Measurements from ENCODE around the gene CELF2.

The CELF2 gene

DNA sequence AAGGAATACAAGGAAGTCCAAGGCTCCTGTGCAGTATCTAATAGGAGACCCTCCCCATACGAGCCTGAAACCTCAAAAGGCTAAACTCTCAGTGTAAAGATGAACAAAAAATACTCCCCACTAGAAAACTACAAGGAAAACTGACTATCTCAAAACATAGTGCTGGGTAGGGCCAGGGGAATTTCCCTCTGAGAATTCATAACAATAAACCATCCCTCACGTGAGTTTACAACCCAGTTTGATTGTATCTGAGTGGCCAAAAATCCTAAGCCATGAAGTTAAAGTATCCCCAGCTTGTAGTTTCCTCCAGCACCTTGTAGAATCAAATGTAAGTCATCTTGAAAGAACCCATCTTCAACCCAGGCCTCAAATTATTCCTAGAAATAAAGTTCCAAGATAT, 293.4 kb downstream of the CELF2 start:
- Histone ChIP-seq H3K9me3 (ENCODE audit: control insufficient read depth, insufficient read depth, low read depth, low read length) (no peaks in the 10 kb centered on the region), H3K4me1 (ENCODE audit: control insufficient read depth, insufficient read depth, low read length) (no peaks in the 10 kb centered on the region), H3K36me3 (ENCODE audit: control insufficient read depth in 2 of 2, insufficient read depth in 1 of 2, low read length in 2 of 2) (peaks cover 0 to 22% of the 10 kb centered on the region in 2 experiments; a peak in 1 of 3 replicates), H3K27ac (ENCODE audit: extremely low read depth, low read depth, low read length) (no peak overlapping the region), H3K4me3 (ENCODE audit: low read depth, low read length) (no peak overlapping the region)
- CTCF ChIA-PET = interaction anchor here (0.6 kb wide), 1 partner anchor 1994 kb away, joined by 3 read pairs; no protein-coding TSS in a partner anchor
- TF ChIP-seq ZNF433 (tag by site-specific recombination; IDR thresholded peaks at IDR 0.05; ENCODE audit: low read depth) (no peak), ZNF335 (tag by site-specific recombination; conservative IDR thresholded peaks at IDR 0.05) (no peak), ZIC2 (tag by site-specific recombination; IDR thresholded peaks at IDR 0.05) (no peak), ZNF211 (tag by site-specific recombination; IDR thresholded peaks at IDR 0.05; ENCODE audit: low read depth) (no peak), ZNF549 (tag by site-specific recombination; IDR thresholded peaks at IDR 0.05) (no peak)
- TF ChIP-seq, protein P1, sequence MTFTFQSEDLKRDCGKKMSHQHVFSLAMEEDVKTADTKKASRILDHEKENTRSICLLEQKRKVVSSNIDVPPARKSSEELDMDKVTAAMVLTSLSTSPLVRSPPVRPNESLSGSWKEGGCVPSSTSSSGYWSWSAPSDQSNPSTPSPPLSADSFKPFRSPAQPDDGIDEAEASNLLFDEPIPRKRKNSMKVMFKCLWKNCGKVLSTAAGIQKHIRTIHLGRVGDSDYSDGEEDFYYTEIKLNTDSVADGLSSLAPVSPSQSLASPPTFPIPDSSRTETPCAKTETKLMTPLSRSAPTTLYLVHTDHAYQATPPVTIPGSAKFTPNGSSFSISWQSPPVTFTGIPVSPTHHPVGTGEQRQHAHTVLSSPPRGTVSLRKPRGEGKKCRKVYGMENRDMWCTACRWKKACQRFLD (tag by site-specific recombination; IDR thresholded peaks at IDR 0.05) = no peak
- POLR2A ChIA-PET = no interaction called here

DNA sequence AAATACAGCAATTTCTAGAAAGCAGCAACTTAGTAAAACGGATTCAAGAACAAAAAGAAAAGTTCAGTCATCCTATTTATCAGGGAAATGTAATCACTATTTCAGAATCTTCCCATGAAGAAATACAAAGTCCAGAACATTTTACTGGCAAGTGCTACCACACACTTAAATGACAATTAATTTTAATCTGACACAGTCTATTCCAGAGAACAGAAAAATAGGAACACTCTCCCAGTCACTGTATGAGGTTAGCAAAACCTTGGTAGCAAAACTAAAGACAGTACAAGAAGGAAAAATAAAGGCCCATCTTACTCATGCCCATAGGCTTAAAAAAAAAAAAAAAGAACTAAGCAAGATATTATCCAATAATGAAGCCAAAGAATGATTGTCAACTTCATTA, 295.8 kb downstream of the CELF2 start:
- Histone ChIP-seq H3K4me1 (ENCODE audit: control insufficient read depth, insufficient read depth, low read length) (no peaks in the 10 kb centered on the region), H3K27ac (ENCODE audit: extremely low read depth, low read depth, low read length) (no peak overlapping the region), H3K9me3 (ENCODE audit: control insufficient read depth, insufficient read depth, low read depth, low read length) (no peaks in the 10 kb centered on the region), H3K36me3 (ENCODE audit: control insufficient read depth in 2 of 2, insufficient read depth in 1 of 2, low read length in 2 of 2) (peaks cover 4 to 35% of the 10 kb centered on the region in 2 experiments; a peak in 1 of 3 replicates), H3K4me3 (ENCODE audit: low read depth, low read length) (no peak overlapping the region)
- CTCF ChIA-PET = no interaction called here
- POLR2A ChIA-PET = no interaction called here
- TF ChIP-seq ZNF175 (tag by site-specific recombination; IDR thresholded peaks at IDR 0.05) = no peak
- no peak for TF ChIP-seq ZNF664 (tag by site-specific recombination; IDR thresholded peaks at IDR 0.05)
- no peak for TF ChIP-seq OVOL3 (tag by site-specific recombination; IDR thresholded peaks at IDR 0.05)
- TF ChIP-seq SCRT1 (tag by site-specific recombination; IDR thresholded peaks at IDR 0.05; ENCODE audit: borderline replicate concordance) = no peak
- TF ChIP-seq, protein P2, sequence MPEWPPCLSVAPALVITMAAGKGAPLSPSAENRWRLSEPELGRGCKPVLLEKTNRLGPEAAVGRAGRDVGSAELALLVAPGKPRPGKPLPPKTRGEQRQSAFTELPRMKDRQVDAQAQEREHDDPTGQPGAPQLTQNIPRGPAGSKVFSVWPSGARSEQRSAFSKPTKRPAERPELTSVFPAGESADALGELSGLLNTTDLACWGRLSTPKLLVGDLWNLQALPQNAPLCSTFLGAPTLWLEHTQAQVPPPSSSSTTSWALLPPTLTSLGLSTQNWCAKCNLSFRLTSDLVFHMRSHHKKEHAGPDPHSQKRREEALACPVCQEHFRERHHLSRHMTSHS (tag by site-specific recombination; IDR thresholded peaks at IDR 0.05) = no peak
- TF ChIP-seq ZNF501 (tag by site-specific recombination; IDR thresholded peaks at IDR 0.05) = no peak
- no peak for TF ChIP-seq ZBTB8A (tag by site-specific recombination; IDR thresholded peaks at IDR 0.05)
- TF ChIP-seq ZNF248 (tag by site-specific recombination; IDR thresholded peaks at IDR 0.05) = no peak
- TF ChIP-seq ZSCAN23 (tag by site-specific recombination; IDR thresholded peaks at IDR 0.05) = no peak
- no peak for TF ChIP-seq ZNF768 (tag by site-specific recombination; IDR thresholded peaks at IDR 0.05)
- TF ChIP-seq, protein P3, sequence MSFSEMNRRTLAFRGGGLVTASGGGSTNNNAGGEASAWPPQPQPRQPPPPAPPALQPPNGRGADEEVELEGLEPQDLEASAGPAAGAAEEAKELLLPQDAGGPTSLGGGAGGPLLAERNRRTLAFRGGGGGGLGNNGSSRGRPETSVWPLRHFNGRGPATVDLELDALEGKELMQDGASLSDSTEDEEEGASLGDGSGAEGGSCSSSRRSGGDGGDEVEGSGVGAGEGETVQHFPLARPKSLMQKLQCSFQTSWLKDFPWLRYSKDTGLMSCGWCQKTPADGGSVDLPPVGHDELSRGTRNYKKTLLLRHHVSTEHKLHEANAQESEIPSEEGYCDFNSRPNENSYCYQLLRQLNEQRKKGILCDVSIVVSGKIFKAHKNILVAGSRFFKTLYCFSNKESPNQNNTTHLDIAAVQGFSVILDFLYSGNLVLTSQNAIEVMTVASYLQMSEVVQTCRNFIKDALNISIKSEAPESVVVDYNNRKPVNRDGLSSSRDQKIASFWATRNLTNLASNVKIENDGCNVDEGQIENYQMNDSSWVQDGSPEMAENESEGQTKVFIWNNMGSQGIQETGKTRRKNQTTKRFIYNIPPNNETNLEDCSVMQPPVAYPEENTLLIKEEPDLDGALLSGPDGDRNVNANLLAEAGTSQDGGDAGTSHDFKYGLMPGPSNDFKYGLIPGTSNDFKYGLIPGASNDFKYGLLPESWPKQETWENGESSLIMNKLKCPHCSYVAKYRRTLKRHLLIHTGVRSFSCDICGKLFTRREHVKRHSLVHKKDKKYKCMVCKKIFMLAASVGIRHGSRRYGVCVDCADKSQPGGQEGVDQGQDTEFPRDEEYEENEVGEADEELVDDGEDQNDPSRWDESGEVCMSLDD (tag by site-specific recombination; IDR thresholded peaks at IDR 0.05) = no peak
- TF ChIP-seq ZNF292 (tag by site-specific recombination; IDR thresholded peaks at IDR 0.05; ENCODE audit: borderline replicate concordance, low read depth) = no peak
- no peak for TF ChIP-seq ZNF571 (tag by site-specific recombination; IDR thresholded peaks at IDR 0.05)
- no peak for TF ChIP-seq ZNF792 (tag by site-specific recombination; IDR thresholded peaks at IDR 0.05)
- TF ChIP-seq ZNF274 (IDR thresholded peaks at IDR 0.05; ENCODE audit: low read length) = no peak
- TF ChIP-seq ZNF274 (tag by site-specific recombination; IDR thresholded peaks at IDR 0.05; ENCODE audit: borderline replicate concordance) = no peak
- no peak for TF ChIP-seq ZNF529 (tag by site-specific recombination; IDR thresholded peaks at IDR 0.05; ENCODE audit: insufficient replicate concordance)
